Smooth muscle cell of the brain vasculature (primary cell): ENCODE data around the gene STIP1.

Experiments used
- DNase-seq: peaks from one replicate; pipeline ENCODE4 v3.0.0-alpha.2; 2012; ENCODE audit warnings: low read depth, low spot score

STIP1 gene

DNA sequence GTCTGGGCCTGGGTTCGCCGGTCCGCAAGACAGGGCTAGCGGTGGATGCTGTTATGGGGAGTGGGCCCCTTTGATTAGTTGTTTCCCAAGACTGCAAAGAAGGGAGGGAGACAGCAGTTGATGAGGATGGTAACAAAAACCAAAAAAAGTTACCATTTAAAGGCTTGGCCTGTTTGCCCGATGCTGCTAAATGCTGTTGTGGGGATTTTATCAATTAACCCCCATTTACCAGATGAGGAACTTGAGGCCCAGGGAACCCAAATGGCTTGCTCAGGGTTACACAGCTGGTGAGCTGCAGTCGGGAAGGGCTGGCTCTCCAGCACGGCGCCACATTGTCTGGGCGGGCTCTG, 36.7 kb downstream of the STIP1 start:
- no peak for DNase-seq

DNA sequence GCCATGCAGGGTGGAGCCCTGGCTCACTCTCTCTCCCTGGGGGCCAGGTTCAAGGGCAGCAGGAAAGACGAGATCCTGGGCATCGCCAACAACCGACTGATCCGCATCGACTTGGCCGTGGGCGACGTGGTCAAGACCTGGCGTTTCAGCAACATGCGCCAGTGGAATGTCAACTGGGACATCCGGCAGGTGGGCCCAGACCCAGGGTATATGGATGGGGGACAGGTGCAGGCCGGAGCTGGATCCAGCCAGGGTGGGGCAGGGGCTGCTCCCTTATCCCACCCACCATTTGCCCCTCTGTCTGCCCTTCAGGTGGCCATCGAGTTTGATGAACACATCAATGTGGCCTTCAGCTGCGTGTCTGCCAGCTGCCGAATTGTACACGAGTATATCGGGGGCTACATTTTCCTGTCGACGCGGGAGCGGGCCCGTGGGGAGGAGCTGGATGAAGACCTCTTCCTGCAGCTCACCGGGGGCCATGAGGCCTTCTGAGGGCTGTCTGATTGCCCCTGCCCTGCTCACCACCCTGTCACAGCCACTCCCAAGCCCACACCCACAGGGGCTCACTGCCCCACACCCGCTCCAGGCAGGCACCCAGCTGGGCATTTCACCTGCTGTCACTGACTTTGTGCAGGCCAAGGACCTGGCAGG, 37.2 kb downstream of the STIP1 start:
- DNase-seq: no peak

DNA sequence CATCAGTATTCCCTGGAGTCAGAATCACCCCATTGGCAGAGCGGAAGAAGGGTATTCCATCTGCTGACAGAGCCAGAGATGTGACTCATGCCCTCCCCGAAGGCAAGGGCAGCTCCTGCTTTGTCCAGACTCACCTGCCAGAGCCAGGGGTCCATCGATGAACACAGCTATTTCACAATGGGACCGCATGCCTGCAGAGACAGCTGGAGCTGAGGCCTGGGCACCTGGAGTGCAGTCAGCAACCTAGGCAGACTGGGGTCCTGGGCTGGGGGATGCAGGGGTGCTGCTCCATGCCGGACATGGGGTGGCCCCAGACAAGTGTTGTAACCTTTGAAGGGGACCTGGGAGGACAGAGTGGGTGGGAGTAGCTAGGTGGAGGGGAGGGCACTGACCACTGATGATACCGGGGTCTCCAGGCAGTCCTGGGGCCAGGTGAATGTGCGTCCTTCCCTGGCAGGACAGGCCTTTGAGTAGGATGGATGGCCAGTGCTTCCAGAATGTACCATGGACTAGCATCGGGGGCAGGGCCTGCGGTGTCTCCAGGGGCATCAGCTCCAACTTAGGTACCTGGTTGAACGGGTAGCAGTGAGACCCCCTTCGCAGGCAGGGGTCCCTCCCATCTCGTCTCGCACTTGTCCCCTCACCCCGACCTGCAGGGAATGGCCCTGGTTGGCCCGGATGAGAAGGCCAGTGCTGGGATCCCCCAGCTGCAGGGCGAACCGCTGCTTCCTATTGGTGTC, 38.4 kb downstream of the STIP1 start:
- DNase-seq: no peak

DNA sequence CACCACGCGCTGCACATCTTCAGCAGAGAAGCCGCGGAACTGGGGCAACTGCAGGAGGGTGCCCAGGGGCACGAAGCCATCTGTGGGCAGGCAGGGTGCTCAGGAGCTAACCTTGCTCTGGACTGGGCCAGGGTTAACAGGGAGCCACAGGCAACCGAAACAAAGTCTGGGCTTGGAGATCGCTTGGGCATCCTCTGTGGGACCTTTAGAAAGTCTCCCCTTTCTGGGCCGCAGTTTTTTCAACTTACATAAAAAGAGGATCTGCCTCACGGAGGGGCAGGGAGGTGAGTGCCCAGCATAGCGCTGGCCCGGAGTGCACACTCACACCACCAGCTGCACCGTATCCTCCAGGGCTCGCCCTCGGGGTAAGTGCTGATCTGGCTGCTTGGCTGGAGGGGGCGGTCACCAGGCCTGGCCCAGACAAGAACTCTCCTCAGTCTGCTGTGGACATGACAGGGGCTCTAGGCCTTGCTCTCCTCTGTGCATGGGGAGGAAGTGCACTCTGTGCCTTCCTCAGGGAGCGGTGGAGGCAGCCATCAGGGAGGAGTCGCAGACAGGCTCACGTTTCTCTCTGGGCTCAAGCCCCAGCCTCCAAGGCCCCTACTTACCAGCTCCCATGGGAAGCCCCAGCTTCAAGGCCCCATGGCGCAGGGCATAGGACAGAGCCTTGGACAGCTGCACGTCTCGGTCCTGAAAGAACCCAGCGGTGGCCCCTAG, 39.1 kb downstream of the STIP1 start:
- no peak for DNase-seq

DNA sequence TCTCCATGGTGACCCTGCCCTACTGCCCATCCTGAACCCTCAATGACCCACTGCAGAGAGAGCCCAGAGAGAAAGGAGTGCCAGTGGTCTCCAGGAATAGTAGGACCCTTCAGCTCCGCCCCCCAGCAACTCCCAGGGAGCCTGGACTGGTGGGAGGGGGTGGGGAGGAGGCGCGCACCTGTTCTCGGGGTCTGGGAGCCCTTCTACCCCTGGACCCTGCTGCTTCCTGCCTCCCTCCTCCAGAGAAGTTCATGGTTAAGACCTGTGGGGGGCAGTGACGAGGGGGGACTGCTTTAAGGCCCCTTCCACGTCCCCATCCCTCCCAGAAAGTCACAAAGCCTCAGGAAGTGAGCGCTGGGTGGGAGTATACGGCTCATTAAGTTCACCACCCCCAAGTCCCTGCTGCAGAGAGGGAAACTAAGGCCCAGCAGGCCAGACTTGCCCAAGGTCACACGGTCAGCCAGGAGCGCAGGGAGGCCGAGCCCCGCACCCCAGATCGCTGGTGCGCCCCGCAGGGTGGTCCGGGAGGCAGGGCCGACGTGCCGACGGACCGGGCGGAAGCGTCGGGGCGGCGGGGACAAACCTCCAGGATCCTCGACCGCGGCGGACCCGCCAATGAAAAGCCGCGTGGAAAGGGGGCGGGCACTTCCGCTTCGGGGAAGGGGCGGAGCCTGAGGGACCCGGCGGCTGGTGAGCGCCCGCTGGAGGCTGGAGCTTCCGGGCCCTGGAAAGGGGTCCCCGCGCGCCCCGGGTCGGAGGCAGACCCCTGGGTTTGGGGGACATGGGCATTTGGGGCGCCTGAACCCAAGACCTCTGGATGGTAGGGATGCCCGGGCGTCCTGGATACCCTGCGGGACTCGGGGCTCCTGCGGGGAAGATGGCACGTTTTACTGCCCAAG, 39.9 kb downstream of the STIP1 start, which contains the start of the genes NUDT22 and TRPT1:
Gene NUDT22, plus strand, starts transcription at position 667 of the 899 bp plus-strand sequence. CDS start 379 bp downstream, outside the sequence.
Gene TRPT1, minus strand, starts transcription at position 579 of the 899 bp plus-strand sequence. Its CDS starts 326 bp downstream, at position 253.
- peak; percentile 46 for DNase-seq

DNA sequence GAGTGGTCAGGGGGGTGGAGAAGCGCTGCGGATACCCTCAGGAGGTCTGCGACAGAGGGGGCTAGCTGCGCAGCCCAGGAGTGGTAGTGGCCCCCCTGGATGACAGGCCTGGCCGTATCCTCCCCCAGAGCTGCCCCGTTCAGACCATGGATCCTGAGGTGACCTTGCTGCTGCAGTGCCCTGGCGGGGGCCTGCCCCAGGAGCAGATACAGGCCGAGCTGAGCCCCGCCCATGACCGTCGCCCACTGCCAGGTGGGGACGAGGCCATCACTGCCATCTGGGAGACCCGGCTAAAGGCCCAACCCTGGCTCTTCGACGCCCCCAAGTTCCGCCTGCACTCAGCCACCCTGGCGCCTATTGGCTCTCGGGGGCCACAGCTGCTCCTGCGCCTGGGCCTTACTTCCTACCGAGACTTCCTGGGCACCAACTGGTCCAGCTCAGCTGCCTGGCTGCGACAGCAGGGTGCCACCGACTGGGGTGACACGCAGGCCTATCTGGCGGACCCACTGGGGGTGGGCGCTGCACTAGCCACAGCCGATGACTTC, 40.6 kb downstream of the STIP1 start:
- DNase-seq: no peak

DNA sequence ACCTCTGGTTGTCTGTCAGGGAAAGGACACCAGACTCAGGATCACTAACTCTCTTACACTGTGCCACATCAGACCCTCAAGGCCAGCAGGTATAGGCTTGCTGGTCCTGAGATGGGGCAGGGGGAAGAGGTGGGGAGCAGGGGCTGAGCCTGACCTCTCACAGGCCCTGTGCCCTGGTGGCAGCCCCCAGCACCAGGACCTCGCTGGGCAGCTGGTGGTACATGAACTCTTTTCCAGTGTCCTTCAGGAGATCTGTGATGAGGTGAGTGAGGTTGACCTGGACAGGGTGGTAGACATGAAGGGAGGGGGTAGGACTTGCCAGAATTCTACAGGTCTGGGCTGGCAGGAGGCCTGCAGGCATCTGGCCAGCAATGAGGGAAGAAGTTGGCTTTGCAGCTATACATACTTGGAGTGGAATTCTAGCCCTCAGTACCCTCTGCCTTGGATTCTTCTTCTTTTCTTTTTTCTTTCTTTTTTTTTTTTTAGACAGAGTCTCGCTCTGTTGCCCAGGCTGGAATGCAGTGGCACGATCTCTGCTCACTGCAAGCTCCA, 41.5 kb downstream of the STIP1 start:
- DNase-seq: no peak

DNA sequence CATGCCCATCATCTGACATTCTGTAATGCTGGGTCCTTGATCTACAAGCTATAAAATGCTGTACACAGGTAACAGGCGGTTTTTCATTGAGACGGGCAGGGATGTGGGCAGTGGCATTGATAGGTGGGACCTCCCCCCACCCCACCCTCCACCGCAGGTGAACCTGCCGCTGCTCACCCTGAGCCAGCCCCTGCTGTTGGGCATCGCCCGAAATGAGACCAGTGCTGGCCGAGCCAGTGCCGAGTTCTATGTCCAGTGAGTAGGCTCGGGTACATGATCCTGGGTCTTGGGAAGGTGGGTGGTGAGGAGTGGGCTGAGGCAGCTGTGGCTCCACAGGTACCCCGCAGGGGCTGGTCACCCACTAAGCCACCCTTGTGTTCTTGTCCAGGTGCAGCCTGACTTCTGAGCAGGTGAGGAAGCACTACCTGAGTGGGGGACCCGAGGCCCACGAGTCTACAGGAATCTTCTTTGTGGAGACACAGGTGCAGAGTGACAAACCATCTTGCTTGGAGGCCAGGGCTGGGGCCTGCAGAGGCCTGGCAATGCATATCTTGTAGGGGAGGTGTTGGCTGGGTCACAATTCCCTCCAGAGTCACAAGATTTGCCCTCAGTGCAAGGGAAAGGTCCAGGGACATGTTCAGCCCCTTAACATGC, 43.2 kb downstream of the STIP1 start:
- no peak for DNase-seq

DNA sequence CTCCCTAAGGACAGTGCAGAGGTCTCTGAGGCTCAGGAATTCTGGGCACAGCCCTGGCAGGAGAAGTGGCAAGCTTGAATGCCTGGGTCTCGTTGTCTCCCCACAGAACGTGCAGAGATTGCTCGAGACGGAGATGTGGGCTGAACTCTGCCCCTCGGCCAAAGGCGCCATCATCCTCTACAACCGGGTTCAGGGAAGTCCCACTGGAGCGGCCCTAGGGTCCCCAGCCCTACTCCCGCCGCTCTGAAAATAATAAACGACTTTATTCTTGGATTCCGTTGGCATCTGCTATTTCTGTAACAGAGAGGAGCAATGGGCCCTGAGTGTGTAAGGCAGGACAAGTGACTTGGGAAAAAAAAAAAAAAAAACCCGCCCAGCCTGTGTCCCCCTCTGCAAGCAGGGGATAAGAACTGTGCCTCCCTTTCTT, 43.8 kb downstream of the STIP1 start:
- DNase-seq: no peak

- DNase-seq: peak; percentile 76
Measured at GRCh38 chr11:64230171-64230984, 44.4 kb downstream of the STIP1 start, which contains the start of gene DNAJC4. TSS of gene DNAJC4 (plus strand) at chr11:64230548. CDS start at chr11:64230855, 307 bp downstream.

GRCh38 chr11:64230985-64231365, 45.0 kb downstream of the STIP1 start:
- no peak for DNase-seq

GRCh38 chr11:64231546-64231945, 45.6 kb downstream of the STIP1 start:
- no peak for DNase-seq

GRCh38 chr11:64232182-64232966, 46.4 kb downstream of the STIP1 start:
- no peak for DNase-seq

GRCh38 chr11:64232967-64233315, 47.0 kb downstream of the STIP1 start:
- DNase-seq: no peak

DNA sequence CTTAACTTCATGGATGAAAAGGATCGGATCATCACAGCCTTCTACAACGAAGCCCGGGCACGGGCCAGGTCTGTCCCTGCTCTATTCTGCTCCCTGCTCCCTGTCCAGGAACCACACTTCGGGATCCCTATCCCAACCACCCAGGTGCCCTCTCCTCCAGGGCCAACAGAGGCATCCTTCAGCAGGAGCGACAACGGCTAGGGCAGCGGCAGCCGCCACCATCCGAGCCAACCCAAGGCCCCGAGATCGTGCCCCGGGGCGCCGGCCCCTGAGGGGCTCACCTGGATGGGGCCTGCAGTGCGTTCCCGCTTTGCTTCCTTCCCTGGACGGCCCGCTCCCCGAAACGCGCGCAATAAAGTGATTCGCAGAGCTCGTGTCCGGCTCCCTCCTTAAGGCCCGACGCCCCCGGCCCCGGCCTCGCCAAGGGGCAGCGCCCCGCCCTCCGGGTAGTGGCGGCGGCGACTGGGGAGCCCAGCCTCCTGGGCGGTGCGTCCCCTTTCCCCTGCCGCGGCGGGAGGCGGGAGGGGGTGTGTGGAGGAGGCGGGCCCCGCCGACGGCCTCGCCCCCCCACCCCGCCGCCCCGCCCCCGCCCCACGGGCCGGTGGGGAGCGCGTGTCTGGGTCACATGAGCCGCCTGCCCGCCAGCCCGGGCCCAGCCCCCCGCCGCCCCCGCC, 48.1 kb downstream of the STIP1 start, which contains the start of gene VEGFB:
Gene VEGFB, plus strand, starts transcription at position 672 of the 674 bp plus-strand sequence. CDS start 250 bp downstream, outside the sequence.
- DNase-seq: no peak

GRCh38 chr11:64234647-64235379, 48.8 kb downstream of the STIP1 start:
- no peak for DNase-seq
